ELR (cell line): ENCODE data around the gene RILPL2.
"Not testable (repeated sequence)": the region's sequence is repeated elsewhere in the genome, so short reads cannot be mapped to it uniquely, and the experiment has no call there.

Experiments used
- DNase-seq: peaks from one replicate; pipeline ENCODE4 v3.0.0-alpha.2; 2015; ENCODE audit warnings: low read depth

The RILPL2 gene

DNA sequence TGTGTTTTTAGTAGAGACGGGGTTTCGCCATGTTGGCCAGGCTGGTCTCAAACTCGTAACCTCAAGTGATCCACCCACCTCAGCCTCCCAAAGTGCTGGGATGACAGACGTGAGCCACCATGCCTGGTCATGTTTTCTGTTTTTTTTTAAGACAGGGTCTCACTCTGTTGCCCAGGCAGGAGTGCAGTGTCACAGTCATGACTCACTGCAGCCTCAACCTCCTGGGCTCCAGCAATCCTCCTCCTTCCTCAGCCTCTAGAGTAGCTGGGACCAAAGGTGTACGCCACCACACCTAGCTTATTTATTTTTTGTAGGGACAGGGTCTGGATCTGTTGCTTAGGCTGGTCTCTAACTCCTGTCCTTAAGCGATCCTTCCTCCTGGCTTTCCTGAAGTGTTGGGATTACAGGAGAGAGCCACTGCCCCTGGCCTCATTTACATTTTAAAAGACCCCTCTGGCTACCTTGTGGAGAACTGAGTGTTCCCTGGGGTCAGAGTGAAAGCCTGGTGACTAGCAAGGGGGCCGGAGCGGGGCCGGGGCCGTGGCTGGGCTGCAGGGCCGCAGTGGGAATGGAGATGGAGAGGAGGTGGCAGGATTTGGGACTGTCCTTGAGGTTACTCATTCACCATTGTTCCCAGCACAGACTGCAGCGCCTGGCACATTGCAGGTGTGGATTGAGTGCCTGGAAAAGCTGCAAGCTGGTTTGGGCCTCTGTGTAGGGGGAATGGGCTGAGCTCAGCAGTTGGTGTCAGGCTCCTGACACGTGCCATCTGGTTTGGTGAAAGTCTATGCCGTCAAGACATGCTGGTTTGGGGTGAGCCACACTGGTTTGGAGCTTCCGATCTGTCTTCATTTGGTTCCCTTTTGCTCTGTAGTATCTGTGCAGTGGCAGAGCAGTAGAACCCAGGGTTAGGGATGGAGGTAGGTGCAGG is 34.5 kb downstream of the RILPL2 start:
- DNase-seq: no peak

DNA sequence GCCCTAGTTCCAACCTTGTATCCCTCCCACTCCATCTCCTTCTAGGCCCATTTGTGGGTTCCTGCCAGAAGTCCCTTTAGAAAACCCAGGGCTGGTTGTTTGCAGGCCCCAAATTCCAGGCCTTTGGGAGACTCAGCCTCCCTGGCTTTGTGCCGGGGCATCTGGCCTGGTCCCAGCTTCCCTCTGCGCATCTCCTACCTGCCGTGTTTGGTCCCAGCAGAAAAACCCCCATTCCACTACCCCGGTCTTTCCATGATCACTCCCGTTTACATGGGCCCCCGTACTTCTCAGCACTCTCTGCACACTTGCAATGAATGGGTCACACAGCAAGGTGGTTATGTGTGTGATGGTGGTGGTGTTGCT is 37.2 kb downstream of the RILPL2 start:
- DNase-seq: no peak

DNA sequence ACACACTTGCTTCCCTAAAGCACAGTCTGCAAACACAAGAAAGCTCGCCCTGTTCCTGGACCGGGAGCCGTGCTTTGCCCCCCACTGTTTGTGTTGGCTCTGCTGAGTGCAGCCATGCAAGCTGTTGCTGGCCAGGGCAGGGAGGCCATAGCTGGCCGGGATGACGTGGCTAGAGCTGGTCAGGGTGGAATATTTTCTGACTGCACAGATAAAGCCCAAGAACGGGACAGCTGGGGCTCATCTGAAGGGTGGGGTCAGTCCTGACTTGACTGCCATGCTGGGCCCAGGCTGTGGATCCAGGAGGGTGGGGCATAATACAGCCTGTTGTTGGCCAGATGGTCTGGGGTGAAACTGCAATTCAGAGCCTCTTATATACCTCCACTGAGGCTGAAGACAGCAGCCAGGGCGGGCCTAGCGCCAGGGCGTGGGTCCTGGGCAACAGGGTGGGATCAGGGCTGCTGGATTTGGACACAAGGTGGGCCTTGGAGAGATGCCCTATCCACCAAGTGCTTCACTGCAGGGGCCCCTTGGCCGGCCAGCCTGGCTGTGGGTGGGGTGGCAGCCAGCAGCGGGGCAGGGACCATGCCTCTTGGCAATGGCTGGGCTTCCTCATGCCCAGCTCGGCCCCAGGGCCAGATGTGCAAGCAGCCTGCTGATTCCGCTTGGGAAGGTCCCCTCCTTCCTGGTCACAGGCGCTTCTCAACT is 37.8 kb downstream of the RILPL2 start:
- peak; percentile 28 for DNase-seq

DNA sequence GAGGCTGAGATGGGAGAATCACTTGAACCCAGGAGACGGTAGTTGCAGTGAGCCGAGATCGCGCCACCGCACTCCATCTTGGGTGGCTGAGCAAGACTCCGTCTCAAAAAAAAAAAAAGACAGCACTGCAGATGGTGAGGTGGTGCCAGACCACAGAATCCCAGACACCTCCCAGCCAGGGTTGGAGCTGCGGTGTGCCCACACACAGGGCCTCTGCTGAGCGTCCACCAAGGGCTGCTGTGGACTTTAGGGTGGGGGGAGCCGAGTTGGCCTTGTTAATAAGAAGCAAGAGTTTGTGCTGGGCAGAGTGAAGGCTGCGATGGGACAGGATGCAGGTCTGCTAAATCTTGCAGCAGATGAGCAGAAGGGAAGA is 38.3 kb downstream of the RILPL2 start:
- no peak for DNase-seq

- DNase-seq: no peak
Measured at GRCh38 chr12:123397400-123397799, 39.1 kb downstream of the RILPL2 start.

DNA sequence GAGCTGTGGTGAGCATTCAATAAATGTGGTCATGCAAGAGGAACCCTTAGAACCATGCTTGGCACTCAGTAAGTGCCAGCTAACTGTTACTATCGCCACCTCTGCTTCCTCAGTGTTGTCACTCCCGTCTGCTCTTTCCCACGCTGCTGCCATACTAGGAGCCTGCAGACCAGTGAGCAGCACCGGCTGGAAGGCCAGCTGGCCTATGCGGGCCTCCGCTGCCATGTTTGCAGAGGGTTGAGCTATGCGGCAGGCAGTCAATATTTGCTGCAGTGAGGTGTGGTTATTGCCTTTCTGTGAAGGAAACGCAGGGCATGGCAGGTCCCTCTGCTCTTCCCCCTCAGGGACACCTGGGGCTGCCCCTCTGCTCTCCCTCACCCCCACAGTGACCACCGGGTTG is 39.5 kb downstream of the RILPL2 start:
- no peak for DNase-seq

- no peak for DNase-seq
Measured at GRCh38 chr12:123396543-123396942, 39.9 kb downstream of the RILPL2 start.

DNA sequence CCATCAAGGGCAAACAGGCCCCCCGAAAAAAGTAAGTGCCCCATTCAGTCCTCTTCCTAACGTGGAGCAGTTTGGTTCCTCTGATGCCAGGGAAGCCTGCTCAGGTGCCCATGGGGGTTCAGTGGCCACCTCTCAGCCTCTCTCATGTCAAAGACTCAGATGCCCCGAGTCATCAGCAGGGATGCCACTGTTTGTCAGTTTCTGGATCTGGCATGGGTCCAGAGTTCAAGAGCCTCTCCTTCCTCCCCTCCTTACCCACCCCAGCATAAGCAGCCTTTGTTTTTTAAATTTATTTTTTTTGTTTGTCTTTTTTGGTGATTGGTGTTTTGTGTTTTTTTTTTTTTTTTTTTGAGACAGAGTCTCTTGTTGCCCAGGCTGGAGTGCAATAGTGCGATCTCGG is 41.2 kb downstream of the RILPL2 start:
- no peak for DNase-seq

GRCh38 chr12:123393747-123394146 is 42.7 kb downstream of the RILPL2 start:
- no peak for DNase-seq

DNA sequence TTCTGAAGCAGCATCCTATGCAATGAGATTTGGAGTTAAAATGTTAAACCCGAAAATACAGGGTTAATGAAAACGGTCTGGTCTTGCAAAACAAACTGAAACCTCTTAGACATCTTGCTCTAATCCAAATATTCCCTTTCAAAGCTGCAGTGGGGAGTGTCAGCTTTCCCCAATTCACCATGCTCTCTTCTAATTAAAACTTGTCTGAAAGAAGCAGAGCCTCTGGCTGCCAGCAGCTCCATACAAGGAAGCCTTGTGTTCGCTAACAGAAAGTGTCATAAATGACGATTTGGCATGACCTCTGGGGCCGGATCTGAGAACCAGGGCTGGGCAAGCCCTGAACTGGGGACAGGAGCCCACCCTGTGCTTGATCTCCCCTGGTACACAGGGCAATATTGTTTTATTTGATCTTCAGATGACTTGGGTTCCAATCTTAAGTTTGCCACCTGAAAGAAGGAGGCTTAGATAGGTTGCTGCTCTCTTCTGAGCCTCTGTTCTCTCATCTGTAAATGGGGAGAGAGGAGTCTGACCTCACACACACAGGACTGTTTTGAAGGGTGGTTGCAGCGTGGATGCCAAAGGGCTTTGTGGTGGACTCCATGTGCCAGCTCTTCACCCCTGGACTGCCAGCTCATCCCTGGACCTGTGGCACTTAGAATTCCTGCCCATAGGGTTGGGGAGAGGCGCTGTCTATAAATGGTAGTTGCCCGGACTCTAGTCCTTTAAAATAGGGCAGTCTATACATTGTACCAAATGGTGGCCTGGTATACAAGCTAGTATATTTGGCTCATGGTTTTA is 44.7 kb downstream of the RILPL2 start:
- no peak for DNase-seq

GRCh38 chr12:123390498-123391426 is 45.7 kb downstream of the RILPL2 start:
- DNase-seq: no peak

DNA sequence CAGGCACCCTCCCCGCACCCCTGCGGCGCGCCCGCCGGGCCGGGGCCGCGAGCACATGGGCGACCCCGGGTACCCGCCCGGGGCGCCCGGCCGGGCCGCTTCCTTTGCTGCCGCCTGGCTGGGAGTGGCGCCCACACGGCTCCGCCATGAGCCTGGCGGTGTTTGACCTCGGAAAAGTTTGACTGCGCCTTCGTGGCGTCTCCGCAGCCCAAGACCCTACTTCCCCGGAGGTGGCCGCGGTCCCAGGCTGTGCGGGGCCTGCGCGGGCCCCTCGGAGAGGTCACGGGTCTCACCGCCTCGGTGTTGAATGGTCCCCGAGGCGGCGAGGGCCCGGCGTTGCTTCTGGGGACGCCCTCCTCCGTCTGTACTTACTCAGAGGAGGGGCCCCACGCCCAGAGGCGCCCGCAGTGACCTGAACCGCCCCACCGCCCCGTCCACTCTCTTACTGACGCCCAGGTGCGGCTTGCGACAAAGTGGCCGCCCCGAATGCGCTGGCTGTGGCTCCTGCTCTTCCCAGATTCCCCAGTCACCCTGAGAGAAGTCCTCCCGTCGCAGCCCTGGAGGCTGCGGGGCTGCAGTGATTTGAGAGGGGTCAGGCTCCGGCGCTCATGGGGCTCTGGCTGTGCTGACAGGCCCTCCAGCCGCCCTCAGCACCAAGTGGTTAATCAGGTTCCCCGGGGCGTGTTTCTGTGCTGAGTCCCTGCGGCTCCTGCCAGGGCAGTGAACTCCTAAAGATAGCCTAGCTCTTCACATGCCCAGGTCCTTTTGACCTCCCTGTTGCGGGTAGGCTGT is 46.7 kb downstream of the RILPL2 start:
- peak; percentile 53 for DNase-seq

GRCh38 chr12:123388951-123389559 is 47.4 kb downstream of the RILPL2 start:
- DNase-seq: peak; percentile 10

DNA sequence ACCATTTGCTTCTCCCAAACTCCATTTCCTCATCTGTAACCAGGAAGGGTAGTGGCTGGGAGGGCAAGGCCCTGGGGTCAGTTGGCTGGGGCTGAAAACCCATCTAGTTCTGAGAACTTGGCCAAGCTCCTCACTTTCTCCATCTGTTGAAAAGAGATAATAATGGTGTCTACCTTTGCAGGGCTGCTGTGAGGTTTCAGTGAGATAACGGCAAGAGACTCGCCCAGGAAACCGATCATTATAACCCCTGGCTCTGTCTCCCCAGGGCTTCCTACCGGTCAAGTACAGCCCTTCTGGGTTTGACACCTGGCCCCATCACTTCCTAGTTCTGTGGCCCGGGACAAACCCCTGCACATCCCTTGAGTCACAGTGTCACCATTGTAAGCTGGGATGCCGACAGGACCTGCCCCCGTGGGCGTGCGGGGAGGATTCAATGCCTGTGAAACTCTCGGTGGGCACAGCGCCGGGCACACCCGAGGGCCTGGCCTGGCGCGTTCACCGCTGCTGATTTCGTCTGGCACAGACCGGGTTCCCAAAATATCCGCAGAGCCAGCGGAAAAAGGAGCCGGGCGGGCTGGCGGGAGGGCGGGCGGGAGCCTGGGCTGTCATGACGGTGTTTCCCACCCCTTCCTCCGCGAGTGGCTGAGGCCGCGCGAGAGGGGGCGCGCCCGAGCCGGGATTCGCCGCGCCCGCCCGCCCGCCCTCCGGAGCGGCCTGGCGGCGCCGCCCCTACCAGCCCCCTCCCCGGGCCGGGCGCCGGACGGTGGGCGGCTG is 48.1 kb downstream of the RILPL2 start:
- peak; percentile 79 for DNase-seq

GRCh38 chr12:123387508-123388176 is 48.8 kb downstream of the RILPL2 start:
- no peak for DNase-seq

GRCh38 chr12:123385536-123385935 is 50.9 kb downstream of the RILPL2 start:
- DNase-seq: not testable (repeated sequence)

GRCh38 chr12:123384994-123385376 is 51.5 kb downstream of the RILPL2 start:
- DNase-seq: peak; percentile 82

GRCh38 chr12:123384318-123384993 is 52.0 kb downstream of the RILPL2 start:
- peak; percentile 63 for DNase-seq
